Stimulated activated naive CD8-positive, alpha-beta T cell treated with anti-CD3 and anti-CD28 coated beads, Interleukin-15, Interleukin-2, amounts not matched to agents 100 U/mL and 50 U/mL, for 24 hours (primary cell): ENCODE data around the gene NELFE.
"Not testable (repeated sequence)": the region's sequence is repeated elsewhere in the genome, so short reads cannot be mapped to it uniquely, and the experiment has no call there.

Experiments
- ATAC-seq: fragments of 150-1000 bp; cut with Tn5 transposase; one replicate; pipeline ENCODE4 v1.10.0; 2021
- DNase-seq: peaks from one replicate; pipeline ENCODE4 v3.0.0; 2021

The NELFE gene

GRCh38 chr6:31918069-31918720, 40.6 kb downstream of the NELFE start:
- ATAC-seq (no peak), DNase-seq (no peak)

- ATAC-seq (no peak), DNase-seq (no peak)
These were observed 43.0 kb downstream of the NELFE start for GRCh38 chr6:31915756-31916155.

- no peak for ATAC-seq
- DNase-seq, result no peak
These were observed 43.4 kb downstream of the NELFE start for GRCh38 chr6:31915351-31915750.

- ATAC-seq, result no peak
These were observed 46.8 kb downstream of the NELFE start for GRCh38 chr6:31911826-31912585.

GRCh38 chr6:31909298-31909697, 49.5 kb downstream of the NELFE start:
- ATAC-seq, DNase-seq: not testable (repeated sequence)

More at GRCh38 chr6:31911826-31912585, 46.8 kb downstream of the NELFE start:
- no peak for DNase-seq

GRCh38 chr6:31908791-31909190, 50.0 kb downstream of the NELFE start:
- DNase-seq (no peak), ATAC-seq (peak; percentile 47)

GRCh38 chr6:31908255-31908654, 50.5 kb downstream of the NELFE start:
- ATAC-seq, DNase-seq: not testable (repeated sequence)

GRCh38 chr6:31907158-31907813, 51.5 kb downstream of the NELFE start:
- peak; percentile 44 for ATAC-seq

GRCh38 chr6:31906727-31907126, 52.0 kb downstream of the NELFE start:
- DNase-seq, ATAC-seq: not testable (repeated sequence)

More at GRCh38 chr6:31907158-31907813, 51.5 kb downstream of the NELFE start:
- no peak for DNase-seq

- ATAC-seq, result no peak
- no peak for DNase-seq
These were observed 52.6 kb downstream of the NELFE start for GRCh38 chr6:31906122-31906521.

- DNase-seq (no peak), ATAC-seq (no peak)
These were observed 53.7 kb downstream of the NELFE start for GRCh38 chr6:31905041-31905440.

GRCh38 chr6:31903957-31904356, 54.8 kb downstream of the NELFE start:
- ATAC-seq, result no peak
- DNase-seq, result no peak
